Esophagus (tissue), 2 donors: ENCODE measurements around the gene DBN1. TPM values are rescaled to one million over a fixed set of nuclear protein-coding genes. Genes with fewer than 3 reads are reported as not detected.

ENCODE experiments used
- H3K27ac ChIP-seq, 2 donors: one replicate each; pipeline ENCODE4 v1.5.1; 2013; ENCODE audit warnings: low read depth in 2 of 2, mild to moderate bottlenecking in 2 of 2, inconsistent platforms in 1 of 2, low read length in 1 of 2, moderate library complexity in 1 of 2
- H3K27me3 ChIP-seq, 2 donors: one replicate each; pipeline ENCODE4 v1.6.1; 2013; ENCODE audit warnings: low read length in 2 of 2, control low read depth in 1 of 2, mild to moderate bottlenecking in 1 of 2; ENCODE audit not compliant: insufficient read depth in 2 of 2, control insufficient read depth in 1 of 2
- H3K36me3 ChIP-seq, 2 donors: one replicate each; pipeline ENCODE4 v1.6.1; 2013; ENCODE audit warnings: low read length in 1 of 2; ENCODE audit not compliant: control insufficient read depth in 2 of 2, insufficient read depth in 2 of 2
- H3K4me1 ChIP-seq, 2 donors: one replicate each; pipeline ENCODE4 v1.6.1; 2013; ENCODE audit warnings: low read length in 1 of 2; ENCODE audit not compliant: control insufficient read depth in 2 of 2, insufficient read depth in 2 of 2
- H3K4me3 ChIP-seq, 2 donors: one replicate each; pipeline ENCODE4 v1.5.1; 2013; ENCODE audit warnings: low read length in 2 of 2, mild to moderate bottlenecking in 2 of 2, low read depth in 1 of 2, moderate library complexity in 1 of 2
- H3K9me3 ChIP-seq, 2 donors: one replicate each; pipeline ENCODE4 v1.6.1; 2013; ENCODE audit warnings: mild to moderate bottlenecking in 2 of 2, low read depth in 1 of 2, low read length in 1 of 2, moderate library complexity in 1 of 2; ENCODE audit not compliant: control insufficient read depth in 2 of 2, insufficient read depth in 1 of 2
- WGBS, 2 donors: extraction: QIAGEN DNeasy Blood & Tissue Kit; methylation state at CpG; one replicate each; pipeline ENCODE4 v1.1.7; 2013; 5-methylcytosine and 5-hydroxymethylcytosine counted together
- polyA plus RNA-seq, 2 donors: library from polyadenylated mRNA; stranded (reverse); fragments of 200-250 nt; gene quantifications; one replicate each; pipeline ENCODE4 v1.2.3, GENCODE V29; 2013
- donor health status: healthy with polysubstance abuse.
- donor health status: Bipolar disorder and iron deficiency.

DBN1 gene
- polyA plus RNA-seq, 2 donors, result 18.2 to 24.7 TPM

DNA sequence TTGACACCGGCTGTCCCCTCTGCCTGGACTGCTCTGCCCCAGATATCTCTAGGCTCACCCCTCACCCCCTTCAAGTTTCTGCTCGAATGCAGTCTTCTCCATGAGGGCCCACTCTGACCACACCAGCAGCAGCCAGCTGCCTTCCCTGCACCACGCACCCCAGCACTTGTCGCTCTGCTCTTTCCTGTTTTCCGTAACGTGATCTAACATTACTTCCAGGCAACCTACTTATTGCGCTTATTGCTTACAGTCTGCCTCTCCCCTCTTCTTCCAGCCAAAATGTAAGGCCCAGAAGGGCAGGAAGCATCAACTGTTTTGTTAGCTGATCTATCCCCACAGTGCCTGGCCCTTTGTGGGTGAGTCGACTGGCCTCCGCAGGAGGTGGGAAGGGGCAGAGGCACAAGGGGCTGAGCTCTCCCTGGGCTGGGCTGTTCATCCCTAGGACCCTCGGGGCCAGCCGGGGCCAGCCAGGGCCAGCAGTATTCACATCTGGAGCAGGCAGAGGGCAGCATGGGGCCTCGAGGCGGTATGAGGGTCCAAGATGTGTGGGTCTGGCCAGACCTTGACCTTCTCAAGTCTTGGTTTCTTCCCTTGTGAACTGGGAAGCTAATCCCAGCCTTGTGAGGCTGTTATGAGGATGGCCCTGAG lies 11.6 kb upstream of the DBN1 start:
- Histone ChIP-seq H3K9me3 (no peaks in the 10 kb centered on the region), H3K27ac (peak overlapping the region in 1 of 2 donors; percentile 43), H3K36me3 (peaks cover 7 to 28% of the 10 kb centered on the region in 2 donors), H3K27me3 (no peaks in the 10 kb centered on the region), H3K4me1 (peaks cover 0 to 6% of the 10 kb centered on the region in 2 donors), H3K4me3 (no peak overlapping the region)
- WGBS, 2 donors, result 77 to 86% methylated on average over 13 of the region's 13 CpGs

DNA sequence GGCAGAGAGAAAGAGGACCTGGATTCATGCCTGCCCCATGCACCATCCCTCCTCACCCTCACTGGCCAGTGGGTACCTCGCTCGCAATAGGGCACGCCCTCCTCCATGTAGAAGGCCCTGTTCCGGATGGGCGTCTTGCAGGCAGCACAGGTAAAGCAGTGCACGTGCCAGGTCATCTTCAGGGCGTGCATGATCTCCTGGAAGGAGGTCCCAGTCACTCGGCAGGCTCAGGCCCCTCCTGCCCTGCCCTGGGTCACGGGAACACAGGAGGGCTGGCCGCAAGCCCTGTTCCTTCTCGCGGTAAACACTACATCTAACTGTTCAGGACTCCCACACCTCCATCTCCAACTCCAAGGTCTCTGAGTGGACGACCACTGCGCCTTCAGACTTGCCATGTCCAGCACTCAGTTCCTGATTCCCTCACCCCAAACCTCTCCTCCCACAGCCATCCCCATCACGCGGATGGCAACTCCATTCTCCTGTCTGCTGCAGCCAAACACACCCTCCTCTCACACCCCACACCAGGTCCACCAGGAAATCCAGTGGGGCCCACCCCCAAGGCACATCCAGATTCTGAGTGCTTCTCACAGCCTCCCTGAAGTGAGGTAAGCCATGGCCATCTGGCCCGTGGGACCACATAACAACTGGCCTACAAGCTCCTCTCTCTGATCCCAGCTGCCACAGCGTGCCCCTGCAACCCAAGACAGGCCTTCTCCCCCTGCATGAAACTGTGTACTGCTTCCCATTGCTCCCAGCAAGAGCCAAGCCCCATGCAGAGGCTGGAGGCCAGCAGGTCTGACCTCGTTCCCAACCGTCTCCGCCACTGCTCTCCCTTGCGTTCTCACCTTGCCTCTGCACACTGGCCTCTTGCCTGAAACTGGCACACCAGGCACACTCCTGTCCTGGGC lies 10.8 kb upstream of the DBN1 start:
- Histone ChIP-seq H3K27me3 (no peaks in the 10 kb centered on the region), H3K4me1 (peaks cover 0 to 8% of the 10 kb centered on the region in 2 donors), H3K36me3 (peaks cover 7 to 25% of the 10 kb centered on the region in 2 donors), H3K27ac (peak overlapping the region in 1 of 2 donors; percentile 43), H3K9me3 (no peaks in the 10 kb centered on the region), H3K4me3 (no peak overlapping the region)
- 77% methylated on average over 22 of the region's 22 CpGs for WGBS, 2 donors

- Histone ChIP-seq H3K27me3 (no peaks in the 10 kb centered on the region), H3K9me3 (no peaks in the 10 kb centered on the region), H3K27ac (no peak overlapping the region), H3K4me3 (no peak overlapping the region), H3K36me3 (peaks cover 7 to 20% of the 10 kb centered on the region in 2 donors), H3K4me1 (peaks cover 2 to 14% of the 10 kb centered on the region in 2 donors)
- 93 to 95% methylated on average over 9 of the region's 9 CpGs for WGBS, 2 donors
These were observed 9.6 kb upstream of the DBN1 start for GRCh38 chr5:177483042-177483441.

GRCh38 chr5:177482359-177482795 lies 8.9 kb upstream of the DBN1 start:
- Histone ChIP-seq H3K9me3 (no peaks in the 10 kb centered on the region), H3K27me3 (no peaks in the 10 kb centered on the region), H3K27ac (peak overlapping the region in 1 of 2 donors; percentile 63), H3K4me1 (peaks cover 2 to 14% of the 10 kb centered on the region in 2 donors), H3K4me3 (no peak overlapping the region), H3K36me3 (peaks cover 4 to 14% of the 10 kb centered on the region in 2 donors)
- 84 to 86% methylated on average over 10 of the region's 10 CpGs for WGBS, 2 donors

GRCh38 chr5:177479774-177480173 lies 6.3 kb upstream of the DBN1 start:
- Histone ChIP-seq H3K36me3 (peaks cover 4 to 10% of the 10 kb centered on the region in 2 donors), H3K9me3 (no peaks in the 10 kb centered on the region), H3K27ac (peak overlapping the region; percentile 52 to 84), H3K4me3 (no peak overlapping the region), H3K4me1 (peaks cover 2 to 17% of the 10 kb centered on the region in 2 donors), H3K27me3 (no peaks in the 10 kb centered on the region)
- WGBS, 2 donors, result 65 to 68% methylated on average over 14 of the region's 14 CpGs

GRCh38 chr5:177478711-177479646 lies 5.5 kb upstream of the DBN1 start:
- Histone ChIP-seq H3K9me3 (no peaks in the 10 kb centered on the region), H3K4me3 (no peak overlapping the region), H3K27me3 (no peaks in the 10 kb centered on the region), H3K36me3 (peaks cover 4 to 6% of the 10 kb centered on the region in 2 donors), H3K27ac (peak overlapping the region; percentile 52 to 84), H3K4me1 (peaks cover 2 to 13% of the 10 kb centered on the region in 2 donors)
- WGBS, 2 donors, result 39 to 44% methylated on average over 18 of the region's 18 CpGs

- Histone ChIP-seq H3K4me3 (no peak overlapping the region), H3K9me3 (no peaks in the 10 kb centered on the region), H3K27me3 (no peaks in the 10 kb centered on the region), H3K27ac (peak overlapping the region in 1 of 2 donors; percentile 34), H3K4me1 (peaks cover 2 to 13% of the 10 kb centered on the region in 2 donors), H3K36me3 (no peaks in the 10 kb centered on the region)
- 89 to 91% methylated on average over 13 of the region's 13 CpGs for WGBS, 2 donors
These were observed 4.5 kb upstream of the DBN1 start for GRCh38 chr5:177477701-177478477.

- H3K36me3 ChIP-seq, result no peaks in the 10 kb centered on the region
- no peak overlapping the region for H3K4me3 ChIP-seq
- WGBS, 2 donors, result 70 to 81% methylated on average over 18 of the region's 18 CpGs
- H3K27ac ChIP-seq, result no peak overlapping the region
- no peaks in the 10 kb centered on the region for H3K9me3 ChIP-seq
- H3K4me1 ChIP-seq, result peaks cover 9 to 21% of the 10 kb centered on the region in 2 donors
- no peaks in the 10 kb centered on the region for H3K27me3 ChIP-seq
These were observed 3.2 kb upstream of the DBN1 start for GRCh38 chr5:177476531-177477233.
